Measurements from ENCODE around the gene ARPC1A.
"Not testable (repeated sequence)": the region's sequence is repeated elsewhere in the genome, so short reads cannot be mapped to it uniquely, and the experiment has no call there.

ARPC1A gene

GRCh38 chr7:99320371-99320770 is 5.3 kb upstream of the ARPC1A start:
- DNase-seq (ENCODE audit: low read depth, low spot score), result no peak

DNA sequence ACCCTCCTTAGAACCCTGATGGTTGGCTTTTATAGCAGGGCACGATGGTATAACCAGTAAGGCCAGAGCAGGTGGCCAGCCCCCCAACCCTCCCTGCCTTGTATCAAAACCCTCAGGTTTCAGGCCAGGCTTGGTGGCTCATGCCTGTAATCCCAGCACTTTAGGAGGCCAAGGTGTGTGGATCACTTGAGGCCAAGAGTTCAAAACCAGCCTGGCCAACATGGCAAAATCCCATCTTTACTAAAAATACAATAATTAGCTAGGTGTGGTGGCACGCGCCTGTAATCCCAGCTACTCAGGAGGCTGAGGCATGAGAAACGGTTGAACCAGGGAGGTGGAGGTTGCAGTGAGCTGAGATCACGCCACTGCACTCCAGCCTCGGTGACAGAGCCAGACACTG is 3.0 kb upstream of the ARPC1A start:
- DNase-seq (ENCODE audit: low read depth, low spot score), result not testable (repeated sequence)

- no peak for DNase-seq (ENCODE audit: low read depth, low spot score)
Observed at GRCh38 chr7:99324559-99324958, 1.1 kb upstream of the ARPC1A start.

DNA sequence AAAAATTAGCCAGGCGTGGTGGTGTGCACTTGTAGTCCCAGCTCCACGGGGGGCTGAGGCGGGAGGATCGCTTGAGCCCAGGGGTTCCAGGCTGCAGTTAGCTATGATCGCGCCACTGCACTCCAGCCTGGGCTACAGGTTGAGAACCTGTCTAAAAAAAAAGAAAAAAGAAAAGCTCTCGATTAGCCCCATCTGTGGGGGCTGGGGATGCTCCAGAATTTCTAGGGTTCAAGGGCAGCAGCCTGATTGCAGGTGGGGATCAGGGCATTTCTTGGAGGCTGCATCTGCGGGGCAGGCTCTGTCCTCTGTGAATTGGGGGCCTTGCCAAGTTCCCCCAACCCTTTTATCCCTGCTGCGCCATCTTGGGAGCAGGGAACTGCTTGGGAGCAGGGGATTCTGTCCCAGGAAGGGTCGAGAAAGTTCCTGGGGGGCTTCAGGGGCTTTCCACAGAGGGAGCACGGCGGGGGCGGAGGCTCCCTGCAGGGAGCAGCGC is 651 bp upstream of the ARPC1A start:
- no peak for DNase-seq (ENCODE audit: low read depth, low spot score)

- DNase-seq (ENCODE audit: low read depth, low spot score), result no peak
Observed at GRCh38 chr7:99326408-99326782, 697 bp downstream of the ARPC1A start.

DNA sequence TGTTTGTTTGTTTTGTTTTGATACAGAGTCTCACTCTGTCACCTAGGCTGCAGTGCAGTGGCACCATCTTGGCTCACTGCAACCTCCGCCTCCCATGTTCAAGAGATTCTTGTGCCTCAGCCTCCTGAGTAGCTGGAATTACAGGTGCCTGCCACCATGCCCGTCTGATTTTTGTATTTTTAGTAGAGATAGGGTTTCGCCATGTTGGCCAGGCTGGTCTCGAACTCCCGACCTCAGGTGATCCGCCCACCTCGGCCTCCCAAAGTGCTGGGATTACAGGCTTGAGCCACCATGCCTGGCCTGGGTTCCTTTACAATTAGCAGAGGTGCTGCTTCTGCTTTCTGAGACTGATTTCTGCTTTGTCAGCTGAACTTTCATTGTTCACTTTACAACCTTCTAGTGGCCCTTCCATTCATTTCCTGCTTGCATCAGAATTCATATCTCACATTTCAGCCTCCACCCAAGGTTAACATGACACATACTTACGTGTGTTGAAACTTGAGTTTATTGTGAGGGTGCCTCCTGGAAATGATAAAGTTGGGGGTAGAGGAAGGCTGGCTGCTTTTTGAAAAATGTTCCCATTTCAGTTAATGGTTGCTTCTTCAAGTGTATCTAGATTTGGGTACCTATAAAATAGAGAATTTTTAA is 4.7 kb downstream of the ARPC1A start:
- DNase-seq (ENCODE audit: low read depth, low spot score), result not testable (repeated sequence)

DNA sequence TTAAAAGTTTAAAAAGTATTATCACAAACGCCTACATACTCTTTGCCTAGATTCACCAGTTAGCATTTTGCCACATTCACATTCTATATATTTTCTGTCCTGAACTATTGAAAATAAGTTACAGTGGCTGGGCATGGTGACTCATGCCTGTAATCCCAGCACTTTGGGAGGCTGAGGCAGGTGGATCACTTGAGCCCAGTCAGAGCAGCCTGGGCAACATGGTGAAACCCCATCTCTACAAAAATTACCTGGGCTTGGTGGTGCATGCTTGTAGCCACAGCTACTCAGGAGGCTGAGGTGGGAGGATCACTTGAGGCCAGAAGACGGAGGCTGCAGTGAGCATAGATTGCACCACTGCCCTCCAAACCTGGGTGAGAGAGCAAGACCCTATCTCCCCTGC is 5.3 kb downstream of the ARPC1A start:
- no peak for DNase-seq (ENCODE audit: low read depth, low spot score)

GRCh38 chr7:99339595-99339994 is 13.9 kb downstream of the ARPC1A start:
- no peak for DNase-seq (ENCODE audit: low read depth, low spot score)

DNA sequence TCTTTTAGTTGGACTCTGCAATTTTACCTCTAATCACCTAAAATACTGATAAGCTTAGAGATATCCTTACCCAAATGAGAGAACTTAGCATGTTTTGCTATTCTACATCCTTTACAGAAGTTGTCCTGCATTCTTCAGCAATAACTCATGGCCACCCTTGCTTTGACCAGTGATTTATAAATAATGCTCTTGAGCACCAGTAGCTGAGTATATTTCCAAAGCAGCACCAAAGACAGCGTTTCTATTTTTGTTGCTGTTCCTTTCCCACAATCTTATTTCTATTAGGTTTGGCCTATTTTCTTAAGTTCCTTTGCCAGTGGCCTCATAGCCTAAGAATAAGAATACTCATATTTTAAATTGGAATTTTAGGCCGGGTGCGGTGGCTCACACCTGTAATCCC is 15.0 kb downstream of the ARPC1A start:
- no peak for DNase-seq (ENCODE audit: low read depth, low spot score)

- no peak for DNase-seq (ENCODE audit: low read depth, low spot score)
Observed at GRCh38 chr7:99344061-99344647, 18.5 kb downstream of the ARPC1A start.

GRCh38 chr7:99350641-99351040 is 24.9 kb downstream of the ARPC1A start:
- not testable (repeated sequence) for DNase-seq (ENCODE audit: low read depth, low spot score)

- DNase-seq (ENCODE audit: low read depth, low spot score), result no peak
Observed at GRCh38 chr7:99352247-99352646, 26.5 kb downstream of the ARPC1A start.

DNA sequence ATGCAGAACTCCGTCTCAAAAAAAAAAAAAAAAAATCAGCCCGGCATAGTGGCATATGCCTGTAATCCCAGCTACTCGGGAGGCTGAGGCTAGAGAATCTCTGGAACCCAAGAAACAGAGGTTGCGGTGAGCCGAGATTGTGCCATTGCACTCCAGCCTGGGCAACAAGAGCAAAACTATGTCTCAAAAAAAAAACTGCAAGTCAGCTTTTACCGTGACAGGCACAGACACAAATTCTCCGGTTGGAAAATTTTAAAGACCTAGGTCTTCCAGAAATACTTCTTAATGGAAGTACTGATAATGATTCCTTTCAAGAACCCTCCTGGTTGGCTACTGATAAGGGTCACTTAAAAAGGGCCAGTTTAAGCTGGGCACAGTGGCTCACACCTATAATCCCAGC is 29.4 kb downstream of the ARPC1A start:
- no peak for DNase-seq (ENCODE audit: low read depth, low spot score)

GRCh38 chr7:99357701-99358490 is 32.2 kb downstream of the ARPC1A start:
- DNase-seq (ENCODE audit: low read depth, low spot score), result no peak

- not testable (repeated sequence) for DNase-seq (ENCODE audit: low read depth, low spot score)
Observed at GRCh38 chr7:99358521-99358920, 32.8 kb downstream of the ARPC1A start.

- DNase-seq (ENCODE audit: low read depth, low spot score), result no peak
Observed at GRCh38 chr7:99359465-99360154, 33.9 kb downstream of the ARPC1A start.

DNA sequence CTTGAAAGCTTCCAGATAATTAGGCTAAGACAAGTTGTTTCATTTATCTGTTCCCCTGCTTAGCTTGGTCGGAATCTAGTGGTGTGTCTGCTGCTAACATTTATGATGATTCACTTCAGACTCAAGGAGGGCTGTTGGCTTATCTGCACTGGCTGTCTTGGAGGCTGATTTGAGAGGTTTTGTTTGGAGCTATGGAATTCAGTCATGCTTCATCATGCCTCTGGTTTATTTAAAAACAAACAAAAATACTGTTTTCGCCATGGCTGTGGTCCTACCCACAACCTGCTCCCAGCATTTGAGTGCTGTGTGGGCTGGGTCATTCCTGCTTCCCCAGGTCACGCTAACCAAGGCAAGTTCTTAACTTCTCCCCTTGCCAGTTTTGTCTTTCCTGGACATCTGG is 37.1 kb downstream of the ARPC1A start:
- DNase-seq (ENCODE audit: low read depth, low spot score), result no peak

GRCh38 chr7:99363286-99363685 is 37.6 kb downstream of the ARPC1A start:
- no peak for DNase-seq (ENCODE audit: low read depth, low spot score)

- no peak for DNase-seq (ENCODE audit: low read depth, low spot score)
Observed at GRCh38 chr7:99365318-99366141, 39.8 kb downstream of the ARPC1A start.

GRCh38 chr7:99366646-99367045 is 40.9 kb downstream of the ARPC1A start:
- DNase-seq (ENCODE audit: low read depth, low spot score), result no peak

DNA sequence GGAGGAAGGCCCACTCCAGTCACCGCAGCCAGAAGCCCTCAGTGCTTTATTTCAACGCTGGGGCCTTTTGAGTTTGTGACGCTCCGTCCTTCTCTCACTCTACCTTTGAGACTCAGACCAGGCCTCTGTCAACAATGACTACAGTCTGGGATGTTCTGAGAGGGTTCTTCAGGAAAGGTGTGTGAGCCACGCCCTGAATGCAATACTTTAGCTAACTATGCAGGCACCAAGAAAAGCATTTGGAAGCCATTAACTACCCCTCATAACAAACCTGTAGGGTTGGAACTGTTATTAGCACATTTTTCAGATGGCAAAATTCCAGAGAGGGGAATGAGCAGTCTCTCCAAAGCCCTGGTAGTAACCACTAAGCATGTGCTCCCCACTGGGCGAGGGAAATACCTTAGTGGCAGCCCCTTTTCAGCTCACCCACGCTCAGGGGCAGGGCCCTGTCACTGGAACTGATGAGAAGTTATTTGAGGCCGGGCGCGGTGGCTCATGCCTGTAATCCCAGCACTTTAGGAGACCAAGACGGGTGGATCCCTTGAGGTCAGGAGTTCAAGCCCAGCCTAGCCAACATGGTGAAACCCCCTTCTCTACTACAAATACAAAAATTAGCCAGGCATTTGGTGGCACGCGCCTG is 43.2 kb downstream of the ARPC1A start:
- DNase-seq (ENCODE audit: low read depth, low spot score), result no peak

Data from activated naive CD8-positive, alpha-beta T cell treated with anti-CD3 and anti-CD28 coated beads, Interleukin-2, amount 50 U/mL, for 16 hours (primary cell).